GM19324 (cell line): ENCODE measurements around the gene FSTL5.

ENCODE experiments used
- ATAC-seq: cut with Tn5 transposase; IDR thresholded peaks from one replicate; pipeline ENCODE4 v1.9.1; 2021; ENCODE audit warnings: mild to moderate bottlenecking, moderate library complexity; ENCODE audit not compliant: unreplicated experiment, low FRiP score

The FSTL5 gene

GRCh38 chr4:161604516-161605300 is 559.1 kb downstream of the FSTL5 start:
- peak; percentile 99 for ATAC-seq

DNA sequence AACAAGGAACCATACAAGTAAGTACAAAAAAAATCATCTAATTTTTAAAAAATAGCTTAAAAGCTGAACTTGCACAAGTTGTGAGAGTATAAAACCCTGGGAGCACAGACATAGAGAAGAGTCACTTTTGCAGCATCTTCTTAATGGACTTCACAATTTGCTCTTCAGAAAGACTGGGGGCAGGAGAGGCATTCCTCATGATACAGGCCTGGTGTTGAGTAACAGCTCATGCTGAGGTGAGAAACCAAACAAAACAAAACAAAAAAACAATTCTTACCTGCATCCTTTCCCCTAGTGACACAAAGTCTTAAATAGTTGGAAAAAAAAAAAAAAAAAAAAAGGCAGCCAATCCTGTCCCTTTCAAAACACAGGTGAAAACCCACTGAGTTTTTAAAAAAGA is 562.8 kb downstream of the FSTL5 start:
- no peak for ATAC-seq

GRCh38 chr4:161595230-161595771 is 568.5 kb downstream of the FSTL5 start:
- no peak for ATAC-seq

- no peak for ATAC-seq
Observed at GRCh38 chr4:161585011-161585410, 578.8 kb downstream of the FSTL5 start.

GRCh38 chr4:161583549-161583948 is 580.3 kb downstream of the FSTL5 start:
- ATAC-seq, result peak; percentile 56

DNA sequence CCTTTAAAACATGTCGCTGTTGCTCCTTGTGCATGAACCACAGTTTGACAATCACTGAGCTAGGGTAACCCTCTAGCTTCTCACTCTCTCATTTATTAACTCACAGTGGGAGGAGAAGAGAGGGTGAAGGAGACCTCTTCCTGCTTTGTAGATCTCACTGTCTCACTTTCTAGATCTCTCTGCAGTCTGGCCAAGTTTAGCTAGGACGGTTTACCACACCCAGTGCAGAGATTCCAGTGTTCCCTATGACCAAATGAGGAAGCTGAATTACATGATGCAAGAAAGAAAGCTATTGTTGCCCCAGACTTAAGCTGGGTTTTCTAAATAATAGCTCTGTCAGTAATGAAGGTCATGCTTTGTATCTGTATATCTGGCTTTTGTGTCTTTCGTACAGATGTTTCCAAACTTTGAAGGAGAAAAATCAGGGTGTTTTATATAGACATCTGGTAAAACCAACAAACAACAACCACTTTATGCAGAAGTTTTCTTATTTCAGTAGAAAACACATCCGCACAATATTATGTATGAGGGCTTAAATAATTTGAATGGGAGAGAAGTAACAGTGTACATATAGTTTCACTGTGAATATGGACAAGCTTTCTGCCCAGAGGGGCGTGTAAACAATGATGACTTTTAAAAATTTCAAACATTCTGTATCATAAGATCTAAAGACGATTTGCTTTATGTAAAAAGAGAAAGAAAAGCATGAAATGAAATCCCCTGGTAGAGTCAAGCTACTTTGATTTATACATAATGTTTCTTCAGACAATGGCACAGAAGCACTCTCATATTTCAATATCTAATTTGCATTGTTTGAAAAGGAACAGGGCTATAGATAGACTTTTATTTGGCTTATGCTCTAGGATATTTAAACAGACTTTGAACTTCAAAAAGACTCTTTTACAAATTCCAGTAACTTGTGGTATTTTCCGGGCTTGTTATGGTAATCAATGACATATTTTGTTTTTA is 582.3 kb downstream of the FSTL5 start:
- peak; percentile 87 for ATAC-seq

GRCh38 chr4:161577579-161578301 is 586.1 kb downstream of the FSTL5 start:
- ATAC-seq, result no peak

- no peak for ATAC-seq
Observed at GRCh38 chr4:161573836-161574235, 590.0 kb downstream of the FSTL5 start.

DNA sequence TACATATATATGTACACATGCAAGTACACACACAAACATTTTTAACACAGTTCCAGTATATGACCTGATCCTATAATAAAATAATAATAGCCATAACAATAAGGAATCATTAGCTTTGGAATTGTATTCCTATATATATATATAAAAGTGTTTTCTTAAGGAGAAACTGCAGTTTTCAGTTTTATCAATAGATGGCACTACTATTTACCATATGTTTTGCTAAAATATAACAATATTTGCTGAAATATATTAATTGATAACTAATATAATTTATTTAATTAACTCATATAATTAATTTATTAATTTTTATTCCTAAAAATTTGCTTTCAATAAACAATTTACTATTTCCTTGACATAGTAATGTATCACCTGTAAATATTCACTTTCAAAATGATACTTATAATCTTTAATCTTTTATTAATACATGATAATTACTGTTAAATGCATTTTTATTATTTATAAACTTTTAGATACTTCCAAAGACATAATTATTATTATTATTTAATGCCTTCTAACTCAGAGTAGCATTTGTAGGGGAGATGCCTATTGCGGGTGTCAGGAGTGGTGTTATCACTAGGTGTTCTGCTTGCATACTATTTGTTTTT is 599.5 kb downstream of the FSTL5 start:
- no peak for ATAC-seq

DNA sequence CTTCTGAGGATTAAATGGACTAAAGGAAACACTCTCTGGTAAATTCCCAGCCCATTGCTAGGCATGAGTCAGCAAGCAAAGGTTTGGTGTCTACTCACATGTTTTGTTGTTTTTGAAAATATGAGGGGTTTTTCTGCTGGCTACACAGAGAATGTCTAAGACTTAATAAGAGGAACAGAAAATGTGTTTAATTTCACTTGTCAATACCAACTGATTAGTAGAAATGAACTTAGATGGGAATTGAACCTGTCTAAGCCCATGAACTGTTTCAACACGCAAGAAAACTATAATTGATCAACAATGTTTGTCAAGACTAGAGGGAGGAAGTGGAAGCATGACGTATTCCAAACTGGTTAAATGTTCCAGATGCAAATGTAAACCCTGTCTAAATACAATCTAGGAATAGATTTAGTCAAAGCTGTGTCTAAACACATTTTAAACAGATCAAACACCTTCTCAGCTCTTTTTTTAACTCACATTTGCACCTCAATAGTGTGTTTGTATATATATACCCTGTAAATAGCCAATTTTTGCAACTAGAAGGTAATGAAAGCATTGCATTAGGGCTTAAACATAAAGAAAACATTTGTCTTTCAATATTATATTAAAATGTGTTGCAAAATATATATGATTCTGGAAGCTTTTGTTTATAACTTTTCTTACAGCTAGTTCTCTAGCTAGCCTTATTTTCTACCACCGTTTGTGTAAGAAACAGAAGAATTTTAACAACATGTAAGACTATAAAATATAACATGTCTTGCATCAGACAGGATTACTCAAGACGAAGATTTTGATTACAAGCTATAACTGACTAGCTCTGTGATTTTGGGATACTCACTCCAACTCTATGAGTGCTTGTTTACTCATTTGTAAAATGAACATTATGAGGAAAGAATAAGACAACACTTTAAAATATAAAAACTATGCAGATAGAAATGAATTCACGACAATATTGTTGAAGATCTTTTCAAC is 607.8 kb downstream of the FSTL5 start:
- peak; percentile 92 for ATAC-seq

- ATAC-seq, result no peak
Observed at GRCh38 chr4:161554372-161554990, 609.3 kb downstream of the FSTL5 start.

DNA sequence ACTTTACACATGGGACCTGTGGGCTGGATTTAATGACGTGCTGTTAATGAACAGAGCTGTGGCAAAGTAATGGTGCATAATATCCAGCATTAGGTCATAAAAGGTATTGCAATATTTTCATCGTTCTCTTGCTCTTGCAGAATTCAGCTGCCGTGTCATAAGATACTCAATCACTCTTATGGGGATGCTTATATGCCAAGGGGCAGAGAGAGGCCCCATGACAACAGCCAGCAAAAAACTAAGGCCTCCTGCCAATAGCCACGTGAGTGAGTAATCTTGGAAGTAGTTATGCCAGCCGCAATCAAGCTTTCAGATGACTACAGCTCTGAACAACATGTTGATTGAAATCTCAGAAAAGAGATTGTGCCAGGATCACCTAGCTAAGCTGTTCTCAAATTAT is 616.9 kb downstream of the FSTL5 start:
- no peak for ATAC-seq

GRCh38 chr4:161540265-161540664 is 623.5 kb downstream of the FSTL5 start:
- peak; percentile 68 for ATAC-seq

DNA sequence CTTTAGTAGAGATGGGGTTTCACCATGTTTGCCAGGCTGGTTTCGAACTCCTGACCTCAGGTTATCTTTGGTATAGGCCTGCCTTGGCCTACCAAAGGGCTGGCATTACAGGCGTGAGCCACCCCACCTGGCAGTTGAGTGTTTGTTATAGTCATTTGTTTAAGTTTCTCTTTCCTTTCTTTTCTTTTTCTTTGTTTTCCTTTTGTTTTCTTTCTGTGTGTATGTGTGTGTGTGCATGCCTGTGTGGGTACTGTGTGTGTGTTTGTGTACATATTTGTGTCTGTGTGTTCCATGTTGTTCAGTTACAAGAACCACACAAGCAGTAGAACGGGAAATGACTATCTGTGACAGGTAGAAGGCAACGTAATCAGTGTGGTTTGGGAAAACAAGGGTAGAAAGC is 624.9 kb downstream of the FSTL5 start:
- ATAC-seq, result peak; percentile 45

- ATAC-seq, result no peak
Observed at GRCh38 chr4:161530710-161531109, 633.1 kb downstream of the FSTL5 start.

DNA sequence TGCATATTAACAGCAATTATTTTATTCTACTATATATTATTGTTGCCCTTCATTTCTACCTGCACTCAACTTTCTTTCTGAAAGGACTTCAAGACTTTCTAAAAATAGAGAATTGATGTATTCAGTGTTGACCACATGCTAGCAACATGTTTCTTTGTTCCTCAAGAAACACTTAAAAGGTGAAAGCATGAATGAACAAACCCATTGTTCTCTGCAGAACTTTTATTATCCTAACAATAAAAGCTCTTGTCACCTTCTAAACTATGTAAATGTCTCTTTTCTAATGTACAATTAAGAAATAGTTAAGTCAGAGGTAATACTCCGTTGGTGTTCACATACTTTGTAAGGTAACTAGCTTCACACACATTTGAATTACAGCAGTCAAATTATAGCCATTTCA is 638.7 kb downstream of the FSTL5 start:
- ATAC-seq, result no peak

GRCh38 chr4:161522031-161522430 is 641.8 kb downstream of the FSTL5 start:
- no peak for ATAC-seq

- no peak for ATAC-seq
Observed at GRCh38 chr4:161519611-161520010, 644.2 kb downstream of the FSTL5 start.

GRCh38 chr4:161517941-161518340 is 645.9 kb downstream of the FSTL5 start:
- ATAC-seq, result no peak
